ENCODE results near the gene RHBDD3. TPM values are rescaled to one million over a fixed set of nuclear protein-coding genes. Genes with fewer than 3 reads are reported as not detected.

The RHBDD3 gene
- total and polyA plus RNA-seq, 9 of the 15 experiments (the other 6 are each of a cell fraction or from before 2014, with no cell fraction given), result 0.32 to 35.6 (median 14.0) TPM

GRCh38 chr22:29267858-29268510, at the start of gene RHBDD3, which contains the start of gene EWSR1 (continued):
- TF ChIP-seq CBX8 (IDR thresholded peaks at IDR 0.05; ENCODE audit: borderline replicate concordance, extremely low read depth, low read depth, low read length, poor library complexity, severe bottlenecking) (no peak), HNRNPK (IDR thresholded peaks at IDR 0.05; ENCODE audit: low read depth, low read length, poor library complexity, severe bottlenecking) (no peak), RFX5 (IDR thresholded peaks at IDR 0.05; ENCODE audit: low read depth, low read length) (no peak), KLF13 (tag; IDR thresholded peaks at IDR 0.05; ENCODE audit: borderline replicate concordance, low read depth) (no peak), ZNF165 (CRISPR knock-in tag; IDR thresholded peaks at IDR 0.05; ENCODE audit: borderline replicate concordance) (no peak), PYGO2 (tag; IDR thresholded peaks at IDR 0.05) (no peak), VEZF1 (CRISPR knock-in tag; IDR thresholded peaks at IDR 0.05) (peak; percentile 56), DIDO1 (tag; IDR thresholded peaks at IDR 0.05; ENCODE audit: low read depth) (no peak), SIRT6 (IDR thresholded peaks at IDR 0.05; ENCODE audit: low read depth, low read length) (no peak), SNIP1 (IDR thresholded peaks at IDR 0.05; ENCODE audit: low read depth) (no peak), CHCHD3 (CRISPR knock-in tag; IDR thresholded peaks at IDR 0.05) (no peak), AFF1 (IDR thresholded peaks at IDR 0.05; ENCODE audit: low read depth in 1 of 2, partially characterized antibody in 2 of 2) (peak in 1 of 2 experiments; percentile 46), CHD1 (IDR thresholded peaks at IDR 0.05; ENCODE audit: low read length) (peak; percentile 93), ASH1L (IDR thresholded peaks at IDR 0.05; ENCODE audit: borderline replicate concordance, low read depth, partially characterized antibody) (peak; percentile 86), TOE1 (IDR thresholded peaks at IDR 0.05; ENCODE audit: borderline replicate concordance) (peak; percentile 96), TOE1 (CRISPR knock-in tag; IDR thresholded peaks at IDR 0.05; ENCODE audit: borderline replicate concordance, low read depth) (no peak), ZNF134 (CRISPR knock-in tag; conservative IDR thresholded peaks at IDR 0.05) (no peak), ADNP (tag; IDR thresholded peaks at IDR 0.05) (no peak), ZBTB43 (CRISPR knock-in tag; IDR thresholded peaks at IDR 0.05) (no peak), MYC (IDR thresholded peaks at IDR 0.05; ENCODE audit: low read depth, low read length) (peak; percentile 88), MYC (CRISPR knock-in tag; IDR thresholded peaks at IDR 0.05; ENCODE audit: borderline replicate concordance, low read depth) (no peak), CSDE1 (IDR thresholded peaks at IDR 0.05) (no peak; a peak in 1 of 4 replicates)

Measured in K562 (cell line).